ENCODE measurements around the gene CADM3.

- TF ChIP-seq CTCF (IDR thresholded peaks at IDR 0.05; ENCODE audit: borderline replicate concordance, extremely low read depth, low read length, poor library complexity, severe bottlenecking) (no peak), EZH2 (IDR thresholded peaks at IDR 0.05; ENCODE audit: borderline replicate concordance, low read depth, low read length, severe bottlenecking) (no peak)
Observed at GRCh38 chr1:159187033-159187432, 15.6 kb downstream of the CADM3 start.
